ENCODE measurements around the gene DNER.

GRCh38 chr2:229426464-229426863 lies 287.9 kb downstream of the DNER start:
- no peak for TF ChIP-seq POLR2AphosphoS5 (IDR thresholded peaks at IDR 0.05; ENCODE audit: insufficient read depth, low read depth, low read length)
- TF ChIP-seq CTCF (IDR thresholded peaks at IDR 0.05; ENCODE audit: extremely low read depth in 1 of 2, insufficient read depth in 1 of 2, low read depth in 1 of 2, low read length in 2 of 2) = no peak
- no peak for TF ChIP-seq MYC (IDR thresholded peaks at IDR 0.05; ENCODE audit: low read depth, low read length)
- no peak for TF ChIP-seq POLR2A (IDR thresholded peaks at IDR 0.05; ENCODE audit: low read depth, low read length)
- no peak for TF ChIP-seq EZH2 (IDR thresholded peaks at IDR 0.05; ENCODE audit: borderline replicate concordance, low read depth, low read length, severe bottlenecking)
- no peak for TF ChIP-seq GATA2 (IDR thresholded peaks at IDR 0.05; ENCODE audit: insufficient read depth, insufficient read length, low read depth, low read length)
- TF ChIP-seq JUN (IDR thresholded peaks at IDR 0.05; ENCODE audit: borderline replicate concordance, insufficient read depth, insufficient read length, low read depth) = no peak
